LHCN-M2 (cell line): Measurements from ENCODE around the gene HADHB. TPM values are rescaled to one million over a fixed set of nuclear protein-coding genes. Genes with fewer than 3 reads are reported as not detected.

ENCODE experiments used
- DNase-seq: peaks from one replicate; pipeline ENCODE4 v3.0.0-alpha.2; 2012; ENCODE audit warnings: low read depth
- polyA plus RNA-seq: library from polyadenylated mRNA; unstranded; fragments of >200 nt; gene quantifications from one replicate; pipeline ENCODE4 v1.2.1, GENCODE V29; 2012; ENCODE audit warnings: missing spikeins
- total RNA-seq: library from RNA; depleted of rRNA; stranded (reverse); fragments of >200 nt; gene quantifications from 2 replicates; pipeline ENCODE4 v1.2.3, GENCODE V29; 2014; rRNA removed

Gene HADHB
- 114 and 118 TPM in 2 replicates for total RNA-seq
- polyA plus RNA-seq = 97.4 TPM

DNA sequence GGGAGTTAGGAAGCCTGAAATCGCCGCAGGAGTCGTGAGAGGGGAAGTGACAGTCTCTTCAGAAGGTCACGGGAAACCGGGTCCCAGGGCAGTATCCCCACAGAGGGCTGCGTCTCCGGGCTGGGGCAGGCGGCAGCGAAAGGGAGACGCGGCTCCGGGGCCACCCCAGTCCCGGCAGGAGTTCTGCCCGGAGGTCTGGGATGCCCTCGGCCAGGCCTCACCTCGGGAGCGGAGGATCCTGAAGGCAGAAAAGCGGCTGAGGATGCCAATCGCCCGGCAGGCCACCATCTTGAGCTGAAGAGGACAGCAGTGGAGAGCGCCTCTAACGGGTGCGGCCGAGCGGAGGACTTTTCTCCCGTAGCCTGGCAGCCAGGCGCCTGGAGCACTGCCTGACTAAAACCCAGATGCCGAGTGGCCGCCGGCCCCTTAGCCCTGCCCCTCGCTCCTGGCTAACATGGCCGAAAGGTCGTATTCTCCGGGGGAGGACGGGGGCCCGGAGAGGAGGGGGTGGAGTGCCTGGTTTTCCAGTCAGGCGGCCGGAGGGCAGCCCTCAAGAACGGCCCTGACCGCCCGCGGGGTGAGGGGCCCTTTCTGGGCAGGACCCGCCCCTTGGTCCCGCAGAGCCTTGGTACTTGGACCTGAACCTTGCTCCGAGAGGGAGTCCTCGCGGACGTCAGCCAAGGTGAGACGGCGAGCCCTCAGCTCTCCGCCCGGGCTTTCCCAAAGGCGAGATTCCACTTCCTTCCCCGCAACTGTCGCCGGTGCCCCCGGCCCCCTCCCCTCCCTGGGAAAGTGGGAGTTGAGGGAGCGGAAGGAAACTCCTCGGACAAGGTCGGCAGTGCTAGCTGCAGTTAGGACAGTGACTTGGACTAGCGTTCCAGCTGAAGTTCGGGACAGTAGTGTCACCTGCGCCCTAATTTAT lies at the start of gene HADHB, which contains the start of gene HADHA:
Gene HADHB (plus strand): TSS at position 631 of the 922 bp plus-strand sequence. CDS start 9,316 bp downstream, outside the sequence.
Gene HADHA (minus strand): TSS at position 324 of the 922 bp plus-strand sequence. CDS start 36 bp downstream, at position 288.
- peak; percentile 93 for DNase-seq

DNA sequence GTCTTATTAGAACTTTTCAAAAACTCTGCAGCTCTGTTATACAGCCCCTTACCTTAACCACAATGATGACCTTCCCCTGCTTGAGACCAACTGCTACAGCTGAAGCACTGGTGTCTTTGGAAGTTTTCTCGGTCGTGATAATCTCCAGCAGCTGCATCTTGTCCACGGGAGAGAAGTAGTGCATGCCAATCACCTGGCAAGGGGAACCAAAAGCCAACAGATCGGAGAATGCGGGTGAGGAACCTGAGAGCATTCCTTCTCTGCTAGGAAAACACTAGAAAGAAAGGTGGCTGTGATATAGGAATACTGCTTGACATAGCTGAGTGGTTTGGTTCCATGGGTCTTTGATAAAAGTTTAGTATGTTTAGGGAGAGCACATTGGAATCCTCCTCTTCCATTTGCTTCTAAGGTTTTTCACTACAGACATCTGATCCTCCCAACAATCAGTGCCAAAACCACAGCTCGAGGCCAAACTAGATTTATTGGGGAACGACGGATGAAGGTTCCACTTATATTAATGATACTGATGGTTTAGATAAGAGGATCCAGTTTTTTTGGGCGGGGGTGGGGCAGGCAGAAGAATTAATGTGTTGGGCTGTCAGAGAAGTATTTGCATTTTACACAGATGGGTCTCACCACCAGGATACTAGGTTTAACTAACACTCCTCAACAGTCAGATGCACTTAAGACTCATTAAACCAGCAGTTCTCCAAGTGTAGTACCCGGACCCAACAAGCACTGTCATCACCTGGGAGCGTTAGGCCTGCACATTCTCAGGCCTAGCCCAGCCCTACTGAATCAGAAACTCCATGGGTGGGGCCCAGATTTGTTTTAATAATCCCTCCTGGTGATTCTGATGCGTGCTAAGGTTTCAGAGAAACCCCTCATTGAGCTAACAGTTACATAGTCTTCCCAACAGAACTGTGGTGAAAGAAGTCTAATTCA lies 49.4 kb upstream of the HADHB start:
- DNase-seq = no peak

DNA sequence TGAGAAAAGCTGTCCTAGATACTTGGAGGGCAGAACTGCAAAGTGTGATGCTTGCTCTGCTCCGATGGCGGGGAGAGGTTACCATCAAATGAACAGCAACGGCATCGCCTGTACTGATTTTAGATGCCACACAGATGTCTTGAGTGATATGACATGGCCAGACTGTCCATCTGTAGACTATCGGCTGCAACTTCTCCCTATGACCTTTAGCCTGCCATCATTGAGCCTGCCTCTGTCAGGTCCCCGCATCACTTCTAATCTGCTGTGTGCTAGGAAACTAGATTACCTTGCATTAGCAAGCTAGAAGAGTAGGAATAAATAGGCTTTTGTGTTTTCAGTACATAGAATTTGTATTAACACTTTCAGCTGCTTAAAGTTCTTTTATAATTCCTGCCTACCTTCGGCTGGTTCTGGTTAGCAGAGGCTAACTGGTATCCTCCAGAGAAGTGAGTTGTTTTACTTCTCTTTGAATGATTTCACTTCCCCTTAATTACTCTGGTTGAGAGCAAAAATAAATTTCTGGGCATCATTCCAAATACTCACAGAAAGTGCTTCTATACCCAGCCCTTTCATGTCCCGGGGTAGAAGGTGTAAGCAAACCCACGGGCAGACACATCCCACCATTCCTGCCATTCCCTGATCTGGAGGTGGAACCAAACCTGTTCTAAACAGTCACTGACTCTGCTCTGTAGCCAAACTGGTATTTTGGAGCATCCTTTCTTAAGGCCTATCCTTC lies 47.9 kb upstream of the HADHB start:
- no peak for DNase-seq

- DNase-seq = no peak
Observed at GRCh38 chr2:26197516-26197915, 47.2 kb upstream of the HADHB start.

GRCh38 chr2:26202981-26203490 lies 41.7 kb upstream of the HADHB start:
- DNase-seq = no peak

DNA sequence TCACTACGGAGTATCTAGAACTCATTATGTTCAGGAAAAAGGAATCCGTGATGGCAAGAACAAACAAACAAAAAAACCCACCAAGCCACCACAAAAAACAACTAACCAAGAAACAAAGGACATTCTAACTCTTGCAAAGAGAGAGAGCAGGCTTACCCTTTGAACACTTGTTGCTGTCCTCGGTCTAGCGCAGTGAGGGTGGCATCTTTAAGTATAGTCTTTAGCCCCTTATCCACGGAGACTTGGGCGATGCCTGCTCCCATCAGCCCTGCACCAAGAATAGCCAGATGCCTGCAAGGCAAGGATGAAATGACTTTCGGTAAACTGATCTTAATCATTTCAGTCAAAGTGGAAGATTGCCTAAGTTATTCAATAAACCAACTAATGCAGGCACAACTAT lies 40.8 kb upstream of the HADHB start:
- no peak for DNase-seq

GRCh38 chr2:26212011-26212410 lies 32.7 kb upstream of the HADHB start:
- DNase-seq = no peak

DNA sequence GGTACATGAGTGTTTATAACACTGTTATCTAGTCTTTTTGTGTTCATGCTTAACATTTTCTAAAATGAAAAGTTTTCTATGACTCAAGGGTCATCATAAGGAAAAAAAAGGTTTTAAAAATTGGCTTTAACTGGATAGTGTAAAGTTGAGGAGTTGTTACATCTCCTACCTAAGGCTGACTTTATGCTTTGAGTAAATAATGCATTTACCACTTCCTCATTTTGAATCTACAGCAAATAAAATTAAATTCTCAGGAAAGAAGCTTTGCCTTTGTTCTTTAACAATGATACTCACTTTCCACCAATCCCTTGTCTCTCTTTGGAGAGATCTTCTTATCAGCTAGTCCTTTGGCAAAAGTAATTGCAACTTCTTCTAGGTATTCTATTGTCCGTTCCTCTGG lies 30.0 kb upstream of the HADHB start:
- no peak for DNase-seq

DNA sequence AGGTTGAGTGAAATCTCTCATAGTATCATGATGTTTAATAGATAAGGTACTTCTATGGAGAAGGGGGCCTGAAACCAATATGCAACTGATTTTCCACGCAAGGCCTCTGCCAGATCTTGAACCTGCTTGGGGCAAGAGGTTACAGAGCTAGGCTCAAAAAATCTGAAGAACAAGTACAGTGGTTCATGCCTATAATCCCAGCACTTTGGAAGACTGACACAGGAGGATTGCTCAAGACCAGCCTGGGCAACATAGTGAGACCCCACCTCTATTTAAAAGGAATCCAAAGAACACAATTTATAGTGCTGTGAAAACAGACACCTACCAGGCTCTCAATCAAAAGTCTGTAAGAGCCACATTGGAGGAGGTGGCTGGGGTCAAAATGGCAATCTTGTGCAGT lies 28.9 kb upstream of the HADHB start:
- DNase-seq = no peak

DNA sequence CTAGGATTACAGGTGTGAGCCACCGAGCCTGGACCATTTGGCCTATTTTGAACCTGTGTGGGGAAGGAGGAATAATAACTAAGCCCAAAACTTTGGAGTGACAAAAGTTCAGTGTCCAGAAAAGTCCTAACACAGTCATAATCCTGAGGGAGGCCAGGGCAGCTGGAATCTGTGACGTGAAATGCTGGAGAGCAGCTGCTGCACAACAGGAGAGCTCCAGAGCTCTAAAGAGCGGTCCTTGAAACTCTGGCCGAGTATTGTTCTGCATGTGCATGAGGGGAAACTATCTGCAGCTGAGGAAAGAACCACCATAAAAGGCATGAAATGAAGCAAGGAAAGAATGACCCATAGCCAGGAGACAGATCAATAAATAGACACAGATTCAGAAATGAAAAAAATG lies 28.2 kb upstream of the HADHB start:
- no peak for DNase-seq

GRCh38 chr2:26217720-26218119 lies 27.0 kb upstream of the HADHB start:
- no peak for DNase-seq

DNA sequence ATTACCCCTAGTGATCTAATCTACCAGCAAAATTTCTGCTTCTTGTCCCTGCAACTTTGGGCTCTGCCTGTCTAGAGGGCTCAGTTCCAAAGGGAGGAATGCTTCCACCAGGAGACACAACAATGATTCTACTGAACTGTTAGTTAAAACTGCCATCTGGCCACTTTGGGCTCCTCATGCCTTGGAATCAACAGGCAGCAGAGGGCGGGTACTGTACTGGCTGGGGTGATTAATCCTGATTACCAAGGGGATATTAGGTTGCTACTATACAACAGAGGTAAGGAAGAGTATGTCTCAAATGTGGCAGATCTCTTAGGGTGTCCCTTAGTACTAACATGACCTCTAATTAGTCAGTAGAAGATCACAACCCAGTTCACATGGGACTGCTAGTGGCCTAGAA lies 21.7 kb upstream of the HADHB start:
- DNase-seq = no peak

- no peak for DNase-seq
Observed at GRCh38 chr2:26224095-26224494, 20.6 kb upstream of the HADHB start.

GRCh38 chr2:26229595-26229994 lies 15.1 kb upstream of the HADHB start:
- no peak for DNase-seq

GRCh38 chr2:26230806-26231205 lies 13.9 kb upstream of the HADHB start:
- DNase-seq = no peak

DNA sequence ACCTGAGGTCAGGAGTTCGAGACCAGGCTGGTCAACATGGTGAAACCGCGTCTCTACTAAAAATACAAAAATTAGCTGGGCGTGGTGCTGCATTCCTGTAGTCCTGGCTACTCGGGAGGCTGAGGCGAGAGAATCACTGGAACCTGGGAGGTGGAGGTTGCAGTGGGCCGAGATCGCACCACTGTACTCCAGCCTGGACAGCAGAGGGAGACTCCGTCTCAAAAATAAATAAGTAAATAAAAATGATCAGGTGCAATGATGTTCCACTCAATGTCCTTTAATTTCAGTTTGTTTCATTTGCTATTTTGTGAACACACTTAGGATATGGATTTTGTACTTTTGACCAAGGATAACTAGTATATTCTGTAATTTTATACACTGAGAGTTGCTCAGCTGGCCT lies 9.7 kb upstream of the HADHB start:
- no peak for DNase-seq

GRCh38 chr2:26237868-26238267 lies 6.9 kb upstream of the HADHB start:
- no peak for DNase-seq

DNA sequence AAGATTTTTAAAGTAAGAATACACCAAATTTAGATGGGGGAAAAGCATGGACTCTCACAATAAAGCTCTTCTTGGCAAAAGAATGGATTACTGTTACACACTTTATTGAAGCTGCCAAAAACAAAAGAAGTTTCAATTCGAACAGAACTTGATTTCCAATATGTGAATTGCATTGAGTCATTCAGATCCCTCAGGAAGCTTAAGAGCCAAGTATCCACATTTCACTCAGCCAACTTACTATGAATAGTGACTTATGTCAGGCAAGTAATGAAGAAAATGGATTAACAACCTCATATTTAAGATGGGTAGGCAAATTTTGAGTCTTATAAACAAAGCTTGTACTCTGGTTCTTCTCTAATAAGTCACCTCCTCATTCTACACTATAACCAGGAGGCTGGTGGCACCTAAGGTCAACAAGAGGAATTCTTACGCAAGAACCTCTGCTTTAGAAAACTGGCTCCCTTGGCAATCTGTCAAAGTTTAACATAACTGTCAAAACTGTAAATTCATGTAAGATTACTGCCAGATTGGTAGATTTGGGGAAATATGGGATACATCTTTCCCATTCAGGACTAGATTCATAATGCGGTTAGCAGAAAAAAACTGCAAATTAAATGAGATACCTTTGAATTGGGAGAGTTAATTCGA lies 6.3 kb upstream of the HADHB start:
- DNase-seq = no peak

DNA sequence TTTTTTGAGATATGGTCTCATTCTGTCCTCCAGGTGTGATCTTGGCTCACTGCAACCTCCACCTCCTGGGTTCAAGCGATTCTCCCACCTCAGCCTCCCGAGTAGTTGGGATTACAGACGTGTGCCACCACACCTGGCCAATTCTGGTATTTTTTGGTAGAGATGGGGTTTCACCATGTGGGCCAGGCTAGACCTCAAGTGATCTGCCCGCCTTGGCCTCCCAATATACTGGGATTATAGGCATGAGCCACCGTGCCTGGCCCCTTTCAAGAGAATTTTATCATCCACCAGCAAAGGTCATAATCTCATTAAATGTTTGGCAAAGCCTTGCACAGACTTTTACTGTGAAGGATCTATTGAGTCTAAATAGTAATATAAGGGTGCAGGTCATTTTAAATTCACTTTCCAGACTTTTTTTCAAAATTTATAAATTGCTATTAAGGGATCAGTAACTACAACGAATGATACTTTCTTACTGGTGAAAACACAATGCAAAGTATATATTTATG lies 2.8 kb upstream of the HADHB start:
- DNase-seq = no peak
